Neuron (in vitro differentiated cells): Measurements from ENCODE around the gene TRMT10A.

Experiments used
- H2AFZ ChIP-seq: one replicate; pipeline ENCODE4 v1.6.1; 2013; ENCODE audit warnings: low read depth, mild to moderate bottlenecking, inconsistent platforms, low read length, moderate library complexity
- H3K27me3 ChIP-seq: one replicate; pipeline ENCODE4 v1.6.1; 2013; ENCODE audit warnings: low read length; ENCODE audit not compliant: insufficient read depth
- H3K36me3 ChIP-seq: one replicate; pipeline ENCODE4 v1.6.1; 2013; ENCODE audit warnings: low read length; ENCODE audit not compliant: insufficient read depth
- H3K4me1 ChIP-seq: one replicate; pipeline ENCODE4 v1.6.1; 2013; ENCODE audit warnings: low read length; ENCODE audit not compliant: insufficient read depth
- H3K4me3 ChIP-seq: 2 replicates; pipeline ENCODE4 v1.5.1; 2013; ENCODE audit warnings: mild to moderate bottlenecking, low read length, moderate library complexity
- H3K9me3 ChIP-seq: one replicate; pipeline ENCODE4 v1.6.1; 2013; ENCODE audit warnings: low read length

Gene TRMT10A, protein sequence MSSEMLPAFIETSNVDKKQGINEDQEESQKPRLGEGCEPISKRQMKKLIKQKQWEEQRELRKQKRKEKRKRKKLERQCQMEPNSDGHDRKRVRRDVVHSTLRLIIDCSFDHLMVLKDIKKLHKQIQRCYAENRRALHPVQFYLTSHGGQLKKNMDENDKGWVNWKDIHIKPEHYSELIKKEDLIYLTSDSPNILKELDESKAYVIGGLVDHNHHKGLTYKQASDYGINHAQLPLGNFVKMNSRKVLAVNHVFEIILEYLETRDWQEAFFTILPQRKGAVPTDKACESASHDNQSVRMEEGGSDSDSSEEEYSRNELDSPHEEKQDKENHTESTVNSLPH

DNA sequence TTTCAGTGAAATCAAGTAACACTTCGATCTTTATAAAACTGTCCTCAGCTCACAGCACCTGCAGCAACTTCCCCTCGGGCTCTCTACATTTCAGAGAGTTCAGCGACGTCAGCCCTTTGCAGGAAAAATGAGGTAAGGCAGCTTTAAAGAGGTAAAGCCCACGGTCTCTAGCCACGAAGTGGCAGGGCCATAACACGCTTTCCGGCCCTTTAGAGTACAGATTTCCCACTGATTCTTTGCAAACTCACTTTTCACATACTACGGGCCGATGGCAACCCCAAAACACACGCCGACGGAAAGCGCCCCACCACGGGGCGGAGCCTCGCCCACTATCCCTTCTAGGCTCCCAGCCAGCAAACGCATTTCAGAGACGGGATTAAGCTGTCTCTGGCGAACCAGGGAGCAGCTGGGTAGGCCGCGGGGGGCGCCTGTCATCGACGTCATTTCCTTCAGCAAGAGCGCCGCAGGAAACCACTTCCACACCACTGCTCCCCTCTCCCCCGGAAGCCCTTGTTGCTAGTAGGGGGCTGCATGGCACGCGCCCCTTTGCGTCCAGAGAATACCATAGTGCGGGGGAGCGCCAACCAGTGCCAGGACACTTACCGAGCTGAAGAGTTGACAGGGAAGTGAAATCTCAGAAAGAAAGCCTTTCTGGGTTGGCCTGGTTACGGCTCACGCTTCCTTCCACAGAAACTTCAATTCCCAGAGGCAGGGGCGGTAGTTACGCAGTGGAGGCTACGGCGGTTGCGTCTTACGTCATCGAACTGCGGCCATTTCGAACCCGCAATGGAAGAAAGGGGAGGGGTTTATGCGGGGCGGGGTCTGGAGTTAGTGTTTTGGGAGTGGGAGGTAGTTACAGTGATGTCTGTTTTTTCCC lies at the start of gene TRMT10A:
Gene TRMT10A, minus strand, starts transcription at position 730 of the 877 bp plus-strand sequence. CDS start 4,701 bp downstream, outside the sequence.
- Histone ChIP-seq H3K36me3 (no peaks in the 10 kb centered on the region), H3K4me1 (peaks cover 3% of the 10 kb centered on the region), H2AFZ (peak within 1 kb of the TSS; percentile 71), H3K4me3 (peak within 1 kb of the TSS; percentile 63), H3K9me3 (no peaks in the 10 kb centered on the region), H3K27me3 (no peaks in the 10 kb centered on the region)

GRCh38 chr4:99612704-99613103 lies 48.9 kb upstream of the TRMT10A start:
- no peak overlapping the region for H2AFZ ChIP-seq
- H3K27me3 ChIP-seq, result no peaks in the 10 kb centered on the region
- H3K4me1 ChIP-seq, result no peaks in the 10 kb centered on the region
- no peaks in the 10 kb centered on the region for H3K9me3 ChIP-seq
- peaks cover 15% of the 10 kb centered on the region for H3K36me3 ChIP-seq
- H3K4me3 ChIP-seq, result no peak overlapping the region

DNA sequence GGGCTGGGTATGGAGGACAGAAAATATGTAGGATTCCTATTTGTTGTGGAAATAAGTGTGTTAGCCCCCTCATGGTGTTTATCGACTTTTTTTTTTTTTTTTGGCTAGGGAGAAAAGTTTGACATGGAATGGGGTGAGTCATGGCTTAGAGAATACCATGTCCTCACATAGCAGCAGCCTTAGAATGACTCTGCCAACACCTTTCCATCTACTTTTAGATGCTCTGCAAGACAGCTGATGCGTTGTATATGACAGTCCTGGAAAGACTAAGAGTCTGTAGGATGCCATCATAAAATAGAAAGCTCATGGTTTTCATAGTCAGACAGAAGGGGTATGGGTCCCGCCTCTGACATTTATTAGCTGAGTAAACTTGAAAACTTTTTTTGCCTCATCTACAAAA lies 48.4 kb upstream of the TRMT10A start:
- Histone ChIP-seq H3K9me3 (no peaks in the 10 kb centered on the region), H2AFZ (no peak overlapping the region), H3K4me1 (no peaks in the 10 kb centered on the region), H3K27me3 (no peaks in the 10 kb centered on the region), H3K36me3 (peaks cover 15% of the 10 kb centered on the region), H3K4me3 (no peak overlapping the region)

DNA sequence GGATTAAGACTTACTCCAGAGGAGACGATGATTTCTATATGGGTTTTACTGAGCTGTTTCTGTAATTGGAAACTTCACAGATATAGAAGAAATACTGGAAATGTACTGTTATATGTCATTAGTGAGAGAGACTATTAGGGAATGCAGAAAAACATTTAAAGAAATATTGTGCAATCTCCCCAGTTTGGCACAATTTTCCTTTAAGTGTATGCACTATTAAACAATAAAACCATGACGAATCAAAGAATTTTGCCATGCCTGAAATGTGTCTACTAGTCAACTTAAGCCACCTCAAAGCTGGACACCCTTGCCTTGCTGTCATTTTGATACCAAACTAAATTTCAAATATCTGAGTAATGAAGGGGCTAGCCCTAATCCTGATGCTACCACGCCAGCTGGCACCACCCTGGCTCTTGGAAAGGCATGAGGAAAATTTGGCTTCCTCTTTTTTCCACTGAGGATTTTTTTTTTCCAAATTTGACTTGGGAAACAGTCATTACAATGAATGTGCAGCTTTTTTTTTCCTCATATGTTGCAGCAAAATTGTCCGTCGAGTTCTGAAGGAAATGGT lies 46.9 kb upstream of the TRMT10A start:
- no peak overlapping the region for H3K4me3 ChIP-seq
- H3K4me1 ChIP-seq, result no peaks in the 10 kb centered on the region
- no peaks in the 10 kb centered on the region for H3K9me3 ChIP-seq
- H3K27me3 ChIP-seq, result no peaks in the 10 kb centered on the region
- no peak overlapping the region for H2AFZ ChIP-seq
- H3K36me3 ChIP-seq, result peaks cover 15% of the 10 kb centered on the region

DNA sequence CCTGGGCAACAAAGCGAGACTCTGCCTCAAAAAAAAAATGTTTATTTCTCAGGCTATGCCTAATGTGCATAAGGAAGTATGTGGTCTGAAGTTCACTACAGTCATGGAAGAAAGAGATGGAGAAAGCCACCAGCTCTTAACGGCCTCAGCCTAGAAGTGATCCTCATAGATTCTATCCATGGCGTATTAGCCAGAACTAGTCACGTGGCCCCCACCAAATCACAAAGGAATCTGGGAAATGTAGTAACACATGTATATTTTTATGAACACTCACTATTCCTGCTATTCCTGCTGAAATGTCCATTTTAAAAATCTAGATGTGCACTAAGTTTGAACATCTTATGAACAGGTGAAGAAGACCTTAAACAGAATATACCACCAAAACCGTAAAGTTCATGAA lies 44.6 kb upstream of the TRMT10A start:
- H3K4me3 ChIP-seq, result no peak overlapping the region

DNA sequence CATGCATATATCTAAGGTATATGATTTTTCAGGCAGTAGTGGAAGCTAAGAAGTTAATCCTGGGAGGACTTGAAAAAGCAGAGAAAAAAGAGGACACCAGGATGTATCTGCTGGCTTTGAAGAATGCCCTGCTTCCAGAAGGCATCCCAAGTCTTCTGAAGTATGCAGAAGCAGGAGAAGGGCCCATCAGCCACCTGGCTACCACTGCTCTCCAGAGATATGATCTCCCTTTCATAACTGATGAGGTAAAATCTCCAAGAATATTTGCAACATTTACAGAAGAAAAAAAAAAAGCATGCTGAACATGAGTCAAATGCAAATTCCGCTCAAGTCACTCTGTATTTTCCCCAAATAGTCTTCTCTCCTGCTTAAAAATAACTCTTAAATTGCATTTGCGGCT lies 42.9 kb upstream of the TRMT10A start:
- no peaks in the 10 kb centered on the region for H3K4me1 ChIP-seq
- no peak overlapping the region for H3K4me3 ChIP-seq
- no peaks in the 10 kb centered on the region for H3K9me3 ChIP-seq
- no peak overlapping the region for H2AFZ ChIP-seq
- peaks cover 10% of the 10 kb centered on the region for H3K36me3 ChIP-seq
- no peaks in the 10 kb centered on the region for H3K27me3 ChIP-seq

More for the DNA sequence above, 44.6 kb upstream of the TRMT10A start:
- Histone ChIP-seq H3K4me1 (no peaks in the 10 kb centered on the region), H3K36me3 (peaks cover 15% of the 10 kb centered on the region), H3K9me3 (no peaks in the 10 kb centered on the region), H2AFZ (no peak overlapping the region), H3K27me3 (no peaks in the 10 kb centered on the region)

DNA sequence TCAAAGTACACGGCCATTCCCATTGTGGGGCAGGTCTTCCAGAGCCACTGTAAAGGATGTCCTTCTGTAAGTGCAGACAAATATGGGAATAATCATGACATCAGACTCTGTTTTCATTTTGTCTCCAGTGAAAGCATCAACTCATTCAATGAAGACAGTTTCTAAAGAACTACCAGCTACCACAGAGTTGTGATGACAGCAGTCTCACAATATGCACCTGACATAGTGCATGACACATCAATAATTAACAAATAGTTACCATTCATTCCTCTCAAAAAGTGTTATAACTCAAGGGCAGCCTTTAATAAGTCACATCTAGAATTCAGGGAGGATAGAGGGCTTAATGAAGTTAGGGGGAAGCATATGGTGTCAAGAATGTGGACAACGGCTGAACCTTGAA lies 31.0 kb upstream of the TRMT10A start:
- H3K4me1 ChIP-seq, result no peaks in the 10 kb centered on the region

GRCh38 chr4:99593781-99594641 lies 30.2 kb upstream of the TRMT10A start:
- no peak overlapping the region for H3K4me3 ChIP-seq
- H3K27me3 ChIP-seq, result no peaks in the 10 kb centered on the region
- H3K36me3 ChIP-seq, result no peaks in the 10 kb centered on the region
- no peaks in the 10 kb centered on the region for H3K9me3 ChIP-seq
- no peak overlapping the region for H2AFZ ChIP-seq
- H3K4me1 ChIP-seq, result no peaks in the 10 kb centered on the region

More for the DNA sequence above, 31.0 kb upstream of the TRMT10A start:
- Histone ChIP-seq H3K4me3 (no peak overlapping the region), H2AFZ (no peak overlapping the region), H3K36me3 (no peaks in the 10 kb centered on the region), H3K9me3 (no peaks in the 10 kb centered on the region), H3K27me3 (no peaks in the 10 kb centered on the region)

DNA sequence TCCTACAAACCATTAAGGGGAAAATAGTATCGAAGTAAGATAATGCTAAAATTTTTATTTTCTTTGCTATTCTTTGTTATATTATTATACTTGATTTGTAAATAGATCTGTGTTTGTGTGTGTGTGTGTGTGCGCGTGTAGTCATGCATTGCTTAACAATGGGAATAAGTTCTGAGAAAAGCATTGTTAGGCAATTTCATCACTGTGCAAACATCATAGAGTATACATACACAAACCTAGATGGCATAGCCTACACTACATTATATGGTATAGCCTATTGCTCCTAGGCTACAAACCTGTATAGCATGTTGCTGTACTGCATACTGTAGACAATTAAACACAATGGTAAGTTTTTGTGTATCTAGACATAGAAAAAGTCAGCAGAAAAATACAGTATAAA lies 27.9 kb upstream of the TRMT10A start:
- Histone ChIP-seq H2AFZ (no peak overlapping the region), H3K4me3 (no peak overlapping the region), H3K9me3 (no peaks in the 10 kb centered on the region), H3K4me1 (no peaks in the 10 kb centered on the region), H3K36me3 (no peaks in the 10 kb centered on the region), H3K27me3 (no peaks in the 10 kb centered on the region)

DNA sequence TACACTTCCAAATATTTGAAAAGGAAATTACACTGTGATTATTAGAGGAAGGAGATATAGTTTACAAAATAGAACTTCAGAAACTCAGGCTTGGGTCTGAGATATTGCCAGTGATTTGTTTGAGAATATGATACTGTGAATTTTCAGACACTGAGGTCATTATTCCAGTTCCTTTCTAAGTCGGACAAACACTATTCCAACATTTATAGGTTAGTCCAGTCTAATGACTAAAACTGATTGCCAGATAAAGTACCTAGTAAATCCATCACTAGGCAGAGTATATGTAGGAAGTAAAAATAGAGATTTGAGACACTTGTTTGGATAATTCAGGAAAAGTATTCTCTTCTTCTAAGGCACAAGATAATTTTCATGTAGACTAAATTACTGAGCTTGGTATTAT lies 24.0 kb upstream of the TRMT10A start:
- Histone ChIP-seq H2AFZ (no peak overlapping the region), H3K27me3 (no peaks in the 10 kb centered on the region), H3K9me3 (no peaks in the 10 kb centered on the region), H3K4me3 (no peak overlapping the region), H3K36me3 (peaks cover 4% of the 10 kb centered on the region), H3K4me1 (no peaks in the 10 kb centered on the region)

GRCh38 chr4:99587309-99587708 lies 23.5 kb upstream of the TRMT10A start:
- no peak overlapping the region for H2AFZ ChIP-seq

DNA sequence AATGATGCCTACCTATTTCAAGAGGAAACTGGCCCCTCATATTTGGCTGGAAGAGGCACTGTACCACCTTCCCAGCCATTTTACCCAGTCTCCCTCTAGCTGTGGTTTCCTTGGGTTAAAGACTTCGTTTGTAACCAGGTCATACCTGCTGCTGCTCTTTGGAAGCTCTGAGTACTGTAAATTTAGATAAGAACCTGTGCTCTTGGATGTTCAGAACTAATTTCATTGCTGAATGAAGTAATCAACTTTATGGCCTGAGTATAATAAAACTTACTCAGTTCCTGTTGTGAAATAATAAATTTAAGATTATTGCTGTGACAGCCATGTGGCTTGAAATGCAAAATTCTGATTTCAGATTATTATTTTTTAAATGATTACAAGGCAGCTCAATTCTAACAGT lies 23.0 kb upstream of the TRMT10A start:
- H3K4me3 ChIP-seq, result no peak overlapping the region
- H3K27me3 ChIP-seq, result no peaks in the 10 kb centered on the region
- no peaks in the 10 kb centered on the region for H3K4me1 ChIP-seq

More at GRCh38 chr4:99587309-99587708, 23.5 kb upstream of the TRMT10A start:
- Histone ChIP-seq H3K9me3 (no peaks in the 10 kb centered on the region), H3K27me3 (no peaks in the 10 kb centered on the region), H3K36me3 (peaks cover 4% of the 10 kb centered on the region), H3K4me1 (no peaks in the 10 kb centered on the region), H3K4me3 (no peak overlapping the region)

More for the DNA sequence above, 23.0 kb upstream of the TRMT10A start:
- Histone ChIP-seq H3K9me3 (no peaks in the 10 kb centered on the region), H2AFZ (no peak overlapping the region), H3K36me3 (peaks cover 4% of the 10 kb centered on the region)
